T-helper 22 cell (primary cell): ENCODE results near the gene SH3GL1.
"Not testable (repeated sequence)": the region's sequence is repeated elsewhere in the genome, so short reads cannot be mapped to it uniquely, and the experiment has no call there.

Source experiments
- DNase-seq: peaks from one replicate; pipeline ENCODE4 v3.0.0-alpha.2; 2020; ENCODE audit warnings: low read depth

Gene SH3GL1

GRCh38 chr19:4362831-4363545 is 37.4 kb downstream of the SH3GL1 start:
- DNase-seq = no peak

- no peak for DNase-seq
Observed at GRCh38 chr19:4362101-4362828, 38.1 kb downstream of the SH3GL1 start.

- no peak for DNase-seq
Observed at GRCh38 chr19:4361152-4362046, 38.9 kb downstream of the SH3GL1 start.

DNA sequence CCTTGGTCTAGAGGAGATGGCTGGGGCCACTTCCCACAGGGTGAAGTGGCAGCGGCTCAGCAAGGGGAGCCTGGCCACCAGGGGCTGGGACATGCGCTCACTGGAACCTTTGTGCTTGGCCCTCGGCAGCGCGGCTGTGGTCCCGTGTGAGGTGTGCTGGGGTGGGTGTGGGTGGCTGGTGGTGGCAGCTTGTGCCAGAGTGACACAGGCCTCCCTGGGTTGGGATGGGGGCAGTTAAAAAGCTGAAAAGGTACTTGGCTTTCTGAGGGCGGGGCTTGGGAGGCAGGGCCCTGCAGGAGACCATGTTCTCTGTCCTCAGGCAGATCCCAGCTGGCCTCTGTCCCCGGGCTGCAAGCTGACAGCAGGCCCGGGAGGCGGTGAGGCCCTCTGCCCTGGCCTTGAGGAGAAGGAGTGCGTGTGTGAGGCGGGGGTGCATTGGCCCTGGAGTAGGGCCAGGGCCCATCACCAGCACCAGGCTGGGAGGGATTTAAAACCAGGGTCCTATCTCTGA is 39.7 kb downstream of the SH3GL1 start:
- DNase-seq = no peak

- DNase-seq = no peak
Observed at GRCh38 chr19:4360081-4360569, 40.2 kb downstream of the SH3GL1 start.

GRCh38 chr19:4359627-4360000 is 40.7 kb downstream of the SH3GL1 start:
- no peak for DNase-seq

- no peak for DNase-seq
Observed at GRCh38 chr19:4358709-4359626, 41.4 kb downstream of the SH3GL1 start.

- no peak for DNase-seq
Observed at GRCh38 chr19:4357921-4358326, 42.4 kb downstream of the SH3GL1 start.

GRCh38 chr19:4357095-4357797 is 43.1 kb downstream of the SH3GL1 start:
- DNase-seq = no peak

DNA sequence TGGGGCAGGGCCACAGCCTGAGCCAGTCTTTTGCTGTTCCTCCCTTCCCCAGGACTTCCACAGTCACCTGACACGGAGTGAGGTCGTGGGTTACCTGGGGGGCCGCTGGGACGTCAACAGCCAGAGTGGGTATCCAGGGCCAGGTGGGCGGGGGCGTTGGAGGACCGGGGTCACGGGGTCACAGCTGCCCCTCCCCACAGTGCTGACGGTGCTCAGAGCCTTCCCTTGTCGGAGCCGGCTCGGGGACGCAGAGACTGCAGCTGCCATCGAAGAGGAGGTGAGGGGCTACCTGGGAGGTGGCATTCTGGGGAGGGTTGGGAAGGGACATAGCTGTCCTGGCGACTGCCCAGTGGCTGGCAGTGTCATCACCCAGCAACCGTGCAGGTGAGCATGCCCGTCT is 45.5 kb downstream of the SH3GL1 start:
- no peak for DNase-seq

DNA sequence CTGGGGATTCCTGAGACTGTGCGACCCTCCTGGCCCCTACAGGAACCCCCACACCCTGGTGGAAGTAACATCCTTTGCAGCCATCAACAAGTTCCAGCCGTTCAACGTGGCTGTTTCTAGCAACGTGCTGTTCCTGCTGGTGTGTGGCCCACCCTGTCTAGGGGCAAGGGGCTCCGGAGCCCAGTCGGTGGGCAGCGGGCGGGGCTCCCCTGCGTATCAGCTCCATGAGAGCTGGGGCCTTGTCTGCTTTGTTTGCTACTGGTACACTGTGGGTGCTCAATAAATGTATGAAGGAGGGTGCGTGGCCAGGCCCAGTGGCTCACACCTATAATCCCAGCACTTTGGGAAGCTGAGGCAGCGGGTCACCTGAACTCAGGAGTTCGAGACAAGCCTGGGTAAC is 46.1 kb downstream of the SH3GL1 start:
- DNase-seq = no peak

GRCh38 chr19:4352701-4353121 is 47.6 kb downstream of the SH3GL1 start:
- DNase-seq = no peak

DNA sequence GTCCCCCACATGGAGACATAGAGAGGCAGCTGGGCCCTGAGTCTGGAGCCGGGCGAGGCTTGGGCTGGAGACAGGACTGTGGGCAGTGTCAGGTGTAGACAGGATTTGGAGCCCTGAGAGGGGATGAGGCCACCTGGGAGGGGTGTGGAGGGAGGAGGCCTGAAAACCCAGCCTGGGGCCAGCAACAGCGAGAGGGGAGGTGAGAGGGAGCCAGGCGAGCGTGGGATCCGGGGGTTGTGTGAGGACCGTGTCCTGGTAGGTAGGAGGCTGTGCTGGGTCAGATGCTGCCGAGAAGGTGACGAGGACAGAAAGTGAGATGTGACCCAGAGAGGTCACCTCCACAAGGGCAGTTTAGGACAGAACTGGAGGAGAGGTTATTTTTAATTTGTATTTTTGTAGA is 49.6 kb downstream of the SH3GL1 start:
- no peak for DNase-seq

DNA sequence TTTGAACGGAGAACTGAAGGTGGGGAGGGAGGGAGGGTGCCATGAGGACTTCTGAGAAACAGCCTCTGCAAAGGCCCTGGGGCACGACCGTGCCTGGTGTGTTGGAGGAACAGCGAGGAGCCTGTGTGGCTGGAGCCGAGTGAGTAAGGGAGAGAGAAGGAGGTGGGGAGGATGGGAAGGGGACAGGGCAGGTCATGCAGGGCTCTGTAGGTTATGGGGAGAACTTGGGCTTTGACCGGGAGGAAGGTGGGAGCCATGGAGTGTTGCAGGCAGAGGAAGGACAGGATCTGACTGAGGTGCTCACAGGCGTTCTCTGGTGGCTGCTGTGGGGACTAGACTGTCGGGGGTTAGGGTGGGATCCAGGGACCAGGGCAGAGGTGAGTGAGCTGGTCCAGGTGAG is 50.2 kb downstream of the SH3GL1 start:
- DNase-seq = no peak

DNA sequence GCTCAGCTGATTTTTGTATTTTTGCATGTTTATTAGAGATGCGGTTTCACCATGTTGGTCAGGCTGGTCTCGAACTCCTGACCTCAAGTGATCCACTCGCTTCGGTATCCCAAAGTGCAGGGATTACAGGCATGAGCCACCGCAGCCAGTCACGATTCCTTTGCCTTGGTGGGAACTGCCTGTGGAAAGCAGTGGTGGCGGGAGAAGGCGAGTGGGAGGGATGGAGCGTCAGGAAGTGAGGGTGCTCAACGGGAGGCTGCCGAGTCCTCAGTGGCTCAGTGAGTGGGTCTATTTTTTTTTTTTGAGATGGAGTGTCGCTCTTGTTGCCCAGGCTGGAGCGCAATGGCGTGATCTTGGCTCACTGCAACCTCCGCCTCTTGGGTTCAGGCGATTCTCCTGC is 51.1 kb downstream of the SH3GL1 start:
- not testable (repeated sequence) for DNase-seq

DNA sequence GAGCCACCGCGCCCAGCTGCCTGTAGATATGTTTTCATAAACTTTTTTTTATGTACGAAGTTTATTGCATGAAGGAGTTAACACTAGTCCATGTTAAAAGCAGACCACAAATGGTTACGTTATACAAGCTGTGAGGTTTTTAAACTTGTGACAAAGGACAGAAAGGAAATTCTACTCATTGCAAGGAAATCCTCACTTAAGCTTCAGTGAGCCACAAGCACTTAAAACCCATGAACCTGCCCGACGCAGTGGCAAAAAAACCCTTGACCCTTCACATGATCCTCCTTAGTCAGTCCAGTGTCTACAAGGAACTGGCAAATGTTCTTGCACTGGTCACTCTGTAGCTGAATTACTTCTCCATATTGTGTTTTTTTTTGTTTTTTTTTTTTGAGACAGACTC is 52.8 kb downstream of the SH3GL1 start:
- DNase-seq = no peak

DNA sequence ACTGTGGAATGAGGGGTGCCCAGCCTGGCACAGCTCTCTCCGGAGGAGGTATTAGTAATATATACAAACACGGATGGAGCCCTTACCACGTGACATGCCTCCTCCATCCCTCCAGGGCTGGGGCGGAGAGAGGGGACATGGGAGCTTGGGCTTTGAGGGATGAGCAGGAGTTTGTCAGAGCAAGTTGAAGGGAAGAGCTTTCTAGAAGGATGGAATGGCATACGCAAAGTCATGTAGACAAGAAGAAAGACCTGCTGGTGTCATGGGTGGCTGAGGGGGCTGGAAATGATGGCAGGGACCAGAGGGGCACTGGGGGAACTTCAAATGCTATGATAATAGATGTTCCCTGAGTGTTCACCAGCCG is 54.3 kb downstream of the SH3GL1 start:
- DNase-seq = no peak

GRCh38 chr19:4345342-4346019 is 54.9 kb downstream of the SH3GL1 start:
- DNase-seq = no peak

GRCh38 chr19:4343370-4344307 is 56.7 kb downstream of the SH3GL1 start, which contains the start of gene MPND:
TSS of gene MPND (plus strand) at chr19:4343562. CDS start at chr19:4343594, 32 bp downstream.
- peak; percentile 84 for DNase-seq
